ENCODE results near the gene BRMS1.

GRCh38 chr11:66297610-66298009, 47.3 kb downstream of the BRMS1 start:
- no peak for TF ChIP-seq POLR2AphosphoS5 (IDR thresholded peaks at IDR 0.05; ENCODE audit: borderline replicate concordance, low read depth, low read length)
- TF ChIP-seq EZH2 (IDR thresholded peaks at IDR 0.05), result no peak

All from SK-N-MC (cell line).